RWPE2 (cell line): ENCODE results near the gene B4GALT7.

ENCODE experiments used
- ATAC-seq: fragments of 200-7000 bp; cut with Tn5 transposase; 3 replicates; pipeline ENCODE4 v1.9.1; 2021; ENCODE audit warnings: low read depth
- DNase-seq: peaks from one replicate; pipeline ENCODE4 v3.0.0-alpha.2; 2020; ENCODE audit warnings: low spot score
- H3K27ac ChIP-seq: fragments of 450-650 bp; 2 replicates; pipeline ENCODE4 v1.5.1; 2017; ENCODE audit warnings: mild to moderate bottlenecking; ENCODE audit not compliant: poor library complexity, severe bottlenecking
- H3K27me3 ChIP-seq: fragments of 250-450 bp; sonication (Bioruptor Pico); 2 replicates; pipeline ENCODE4 v1.5.1; 2021; ENCODE audit warnings: mild to moderate bottlenecking, moderate library complexity; ENCODE audit not compliant: insufficient read depth, poor library complexity, severe bottlenecking
- H3K36me3 ChIP-seq: fragments of 250-450 bp; sonication (Bioruptor Pico); 2 replicates; pipeline ENCODE4 v1.5.1; 2020; ENCODE audit warnings: low read depth, mild to moderate bottlenecking, moderate library complexity
- H3K4me1 ChIP-seq: fragments of 250-450 bp; sonication (Bioruptor Pico); 2 replicates; pipeline ENCODE4 v1.5.1; 2021; ENCODE audit warnings: mild to moderate bottlenecking, moderate library complexity; ENCODE audit not compliant: insufficient read depth, poor library complexity, severe bottlenecking
- H3K4me3 ChIP-seq: fragments of 250-450 bp; sonication (Bioruptor Pico); 2 replicates; pipeline ENCODE4 v1.5.1; 2021; ENCODE audit warnings: mild to moderate bottlenecking, moderate library complexity; ENCODE audit not compliant: severe bottlenecking
- H3K9me3 ChIP-seq: fragments of 250-450 bp; sonication (Bioruptor Pico); 2 replicates; pipeline ENCODE4 v1.5.1; 2021; ENCODE audit warnings: mild to moderate bottlenecking, moderate library complexity; ENCODE audit not compliant: severe bottlenecking
- CTCF ChIP-seq: fragments of 450-650 bp; IDR thresholded peaks from one replicate; pipeline ENCODE4 v1.5.1; 2017; ENCODE audit warnings: mild to moderate bottlenecking, moderate library complexity; ENCODE audit not compliant: poor library complexity, severe bottlenecking

The B4GALT7 gene

GRCh38 chr5:177578316-177578715, 21.6 kb upstream of the B4GALT7 start:
- peaks cover 3% of the 10 kb centered on the region for H3K27me3 ChIP-seq
- TF ChIP-seq CTCF: no peak
- H3K9me3 ChIP-seq: no peaks in the 10 kb centered on the region
- H3K4me3 ChIP-seq: no peak overlapping the region
- peaks cover 9% of the 10 kb centered on the region for H3K4me1 ChIP-seq
- H3K36me3 ChIP-seq: no peaks in the 10 kb centered on the region
- no peak for DNase-seq
- ATAC-seq: no peak
- H3K27ac ChIP-seq: no peak overlapping the region

- DNase-seq: no peak
Measured at GRCh38 chr5:177588413-177588909, 11.5 kb upstream of the B4GALT7 start.

DNA sequence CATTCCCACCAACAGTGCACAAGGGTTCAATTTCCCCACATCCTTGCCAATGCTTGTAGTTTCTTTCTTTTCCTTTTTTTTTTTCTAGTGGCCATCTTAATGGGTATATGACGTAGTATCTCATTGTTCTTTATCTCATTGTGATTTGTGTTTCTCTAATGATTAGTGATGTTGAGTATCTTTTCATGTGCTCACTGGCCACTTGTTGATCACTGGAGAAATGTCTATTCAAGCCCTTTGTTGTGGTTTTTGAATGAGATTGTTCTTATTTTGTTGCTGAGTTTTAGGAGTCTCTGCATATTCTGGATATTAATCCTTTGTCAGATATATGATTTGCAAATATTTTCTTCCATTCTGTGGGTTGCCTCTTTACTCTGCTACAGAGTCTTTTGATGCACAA, 9.5 kb upstream of the B4GALT7 start:
- no peak for DNase-seq
- TF ChIP-seq CTCF: no peak
- H3K9me3 ChIP-seq: no peaks in the 10 kb centered on the region
- ATAC-seq: no peak
- H3K27me3 ChIP-seq: no peaks in the 10 kb centered on the region
- peaks cover 4% of the 10 kb centered on the region for H3K4me1 ChIP-seq
- no peak overlapping the region for H3K4me3 ChIP-seq
- H3K36me3 ChIP-seq: peaks cover 29% of the 10 kb centered on the region
- H3K27ac ChIP-seq: no peak overlapping the region

More at GRCh38 chr5:177588413-177588909, 11.5 kb upstream of the B4GALT7 start:
- Histone ChIP-seq H3K4me3 (no peak overlapping the region), H3K4me1 (peaks cover 4% of the 10 kb centered on the region), H3K9me3 (no peaks in the 10 kb centered on the region), H3K27me3 (no peaks in the 10 kb centered on the region), H3K36me3 (peaks cover 10% of the 10 kb centered on the region), H3K27ac (no peak overlapping the region)
- ATAC-seq: no peak
- no peak for TF ChIP-seq CTCF

GRCh38 chr5:177591690-177592009, 8.3 kb upstream of the B4GALT7 start:
- peaks cover 39% of the 10 kb centered on the region for H3K36me3 ChIP-seq

More at GRCh38 chr5:177591690-177592009, 8.3 kb upstream of the B4GALT7 start:
- Histone ChIP-seq H3K4me1 (peaks cover 4% of the 10 kb centered on the region), H3K4me3 (peak overlapping the region; percentile 78), H3K9me3 (no peaks in the 10 kb centered on the region), H3K27ac (no peak overlapping the region), H3K27me3 (no peaks in the 10 kb centered on the region)
- DNase-seq (no peak), ATAC-seq (no peak)
- TF ChIP-seq CTCF: no peak
